HG03095 (cell line): Measurements from ENCODE around the gene GBX2.

Experiments used
- ATAC-seq: cut with Tn5 transposase; IDR thresholded peaks from one replicate; pipeline ENCODE4 v1.9.1; 2021; ENCODE audit warnings: moderate library complexity; ENCODE audit not compliant: unreplicated experiment

Gene GBX2

DNA sequence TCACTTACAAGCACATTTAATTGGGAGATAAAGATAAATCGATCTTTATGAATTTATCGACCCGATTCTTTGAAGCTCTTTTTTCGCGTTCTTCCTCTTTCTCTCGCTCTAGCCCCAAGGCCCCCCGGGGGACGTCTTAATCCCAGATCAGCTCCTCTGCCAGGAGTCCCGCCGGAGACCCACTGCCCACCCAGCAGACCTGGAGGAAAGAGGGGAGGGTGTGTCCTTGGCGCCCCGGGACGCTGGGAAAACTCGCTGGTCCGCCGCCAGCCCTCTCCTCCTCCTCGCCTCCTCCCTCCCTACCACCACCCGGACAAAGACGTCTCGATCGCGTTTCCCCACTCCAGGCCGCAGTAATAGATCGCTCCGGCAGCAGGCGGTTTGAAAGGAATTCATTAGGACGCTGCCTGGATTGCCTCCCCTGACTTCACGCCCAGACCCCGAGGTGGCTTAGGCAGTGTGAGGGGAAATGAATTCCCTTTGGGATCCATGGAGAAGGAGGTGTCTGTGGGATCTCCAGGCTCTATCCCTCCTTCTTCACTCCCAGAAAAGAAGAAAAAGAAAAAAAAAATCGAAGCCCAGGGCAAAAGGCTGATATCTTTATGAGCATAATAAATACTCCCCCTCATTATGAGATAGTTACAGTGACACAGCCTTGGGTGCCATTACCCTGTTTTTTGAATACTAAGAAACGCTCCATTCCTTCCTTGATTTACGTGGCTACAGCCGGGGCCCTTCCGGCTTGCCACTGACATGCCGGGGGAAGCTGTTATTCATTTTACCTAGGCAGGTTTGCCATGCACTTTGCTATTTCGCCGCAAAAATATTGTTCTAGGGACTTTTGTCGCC lies 1.8 kb upstream of the GBX2 start:
- no peak for ATAC-seq

DNA sequence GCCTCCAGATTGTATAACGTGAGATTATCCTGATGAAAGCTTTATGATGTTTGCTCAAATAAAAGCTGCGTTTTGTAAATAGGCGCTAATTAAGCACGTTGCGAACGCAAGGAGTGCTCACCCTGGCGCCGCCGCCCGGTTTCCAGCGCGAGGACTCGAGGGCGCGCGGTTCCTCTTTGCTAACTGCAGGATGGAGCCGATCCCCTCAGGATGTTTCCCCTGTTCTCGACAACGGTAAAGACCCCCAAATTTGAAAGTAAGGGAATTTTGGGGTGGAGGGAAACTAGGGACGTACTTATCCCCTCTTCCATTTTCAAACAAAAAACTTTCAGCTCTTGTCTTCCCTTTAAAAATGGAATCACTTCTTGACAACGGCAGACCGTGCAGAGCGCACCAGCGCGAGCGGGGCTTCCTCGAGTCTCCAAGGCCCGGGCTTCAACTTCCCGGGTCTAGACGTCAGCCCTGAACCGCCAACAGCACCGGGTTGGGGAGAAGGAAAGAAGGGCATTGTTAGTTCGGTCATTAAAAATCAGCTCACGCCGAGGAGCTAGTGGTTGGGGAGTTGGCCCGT lies 1.1 kb upstream of the GBX2 start:
- no peak for ATAC-seq

DNA sequence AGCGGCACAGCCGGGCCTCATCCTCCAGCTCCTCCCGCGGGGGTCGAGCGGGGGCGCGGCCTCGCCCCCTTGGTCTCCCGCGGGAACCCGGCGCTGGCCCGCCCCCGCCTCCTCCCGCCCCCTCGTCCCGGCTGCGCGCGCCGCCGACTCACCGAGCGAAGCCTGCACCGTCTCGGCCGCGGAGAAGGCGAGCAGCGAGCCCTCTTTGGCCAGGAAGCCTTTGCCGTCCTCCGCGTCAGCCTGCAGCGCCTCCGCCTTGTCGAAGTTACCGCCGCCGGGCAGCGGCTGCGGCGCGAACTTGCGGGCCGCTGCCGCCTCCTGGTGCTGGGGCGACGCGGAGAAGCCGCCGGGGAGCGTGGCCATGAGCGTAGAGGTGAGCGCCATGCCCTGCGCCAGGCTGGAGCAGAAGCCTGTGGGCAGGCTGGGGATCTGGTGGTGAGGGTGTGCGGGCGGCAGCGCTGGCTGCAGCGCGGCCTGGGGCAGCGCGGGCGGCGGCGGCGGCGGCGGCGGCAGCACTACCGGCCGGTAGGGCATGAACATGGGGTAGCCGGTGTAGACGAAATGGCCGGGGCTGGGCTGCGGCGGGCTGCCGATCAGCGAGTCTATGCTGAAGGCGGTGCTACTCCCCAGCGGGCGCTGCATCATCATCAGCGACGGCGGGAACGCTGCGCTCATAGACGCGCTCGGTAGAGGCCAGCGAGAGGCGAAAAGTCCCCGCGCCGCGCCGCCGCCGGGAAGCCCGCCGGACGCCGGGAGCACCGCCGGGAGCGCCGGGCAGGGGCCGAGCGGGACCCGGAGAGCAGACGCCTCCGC lies 683 bp downstream of the GBX2 start:
- ATAC-seq, result no peak

- ATAC-seq, result no peak
Observed at GRCh38 chr2:236166796-236167296, 1.3 kb downstream of the GBX2 start.

DNA sequence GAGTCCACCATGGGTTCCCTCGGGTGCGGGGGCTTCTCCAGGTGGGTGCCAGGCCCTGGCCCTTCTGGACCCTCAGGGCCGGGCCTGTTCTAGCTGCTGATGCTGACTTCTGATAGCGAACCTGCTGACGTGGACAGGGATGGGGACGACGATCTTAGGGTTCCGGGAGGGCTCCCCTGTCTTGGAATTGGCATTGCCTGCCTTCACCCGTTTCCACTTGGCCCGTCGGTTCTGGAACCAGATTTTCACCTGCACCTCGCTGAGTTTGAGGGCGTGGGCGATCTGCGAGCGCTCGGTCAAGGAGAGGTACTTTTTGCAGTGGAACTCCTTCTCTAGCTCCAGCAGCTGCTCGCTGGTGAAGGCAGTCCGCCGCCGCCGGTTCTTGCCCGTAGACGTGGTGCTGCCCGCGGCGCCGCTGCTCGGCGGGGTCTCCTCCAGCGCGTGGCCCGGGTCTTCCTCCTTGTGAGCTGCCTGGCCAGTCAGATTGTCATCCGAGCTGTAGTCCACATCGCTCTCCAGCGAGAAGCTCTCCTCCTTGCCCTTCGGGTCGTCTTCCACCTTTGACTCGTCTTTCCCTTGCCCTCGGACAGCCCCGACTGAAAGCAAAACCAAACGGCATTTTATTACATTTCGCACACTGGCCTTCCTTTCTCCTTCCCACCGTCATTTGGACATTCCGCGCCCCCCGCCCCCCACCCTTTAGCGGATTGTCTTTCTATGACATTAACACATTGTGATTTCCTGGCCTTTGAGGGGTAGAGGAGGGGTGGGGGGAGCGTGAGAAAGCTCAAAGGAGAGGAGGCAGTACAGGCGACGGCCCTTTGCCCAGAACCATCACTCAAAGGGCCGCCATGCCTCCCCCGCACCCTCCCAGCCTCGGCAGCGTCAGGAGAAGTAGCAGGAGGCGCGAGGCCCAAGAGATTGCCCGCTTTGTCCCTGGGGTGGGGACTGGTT lies 2.1 kb downstream of the GBX2 start:
- no peak for ATAC-seq

DNA sequence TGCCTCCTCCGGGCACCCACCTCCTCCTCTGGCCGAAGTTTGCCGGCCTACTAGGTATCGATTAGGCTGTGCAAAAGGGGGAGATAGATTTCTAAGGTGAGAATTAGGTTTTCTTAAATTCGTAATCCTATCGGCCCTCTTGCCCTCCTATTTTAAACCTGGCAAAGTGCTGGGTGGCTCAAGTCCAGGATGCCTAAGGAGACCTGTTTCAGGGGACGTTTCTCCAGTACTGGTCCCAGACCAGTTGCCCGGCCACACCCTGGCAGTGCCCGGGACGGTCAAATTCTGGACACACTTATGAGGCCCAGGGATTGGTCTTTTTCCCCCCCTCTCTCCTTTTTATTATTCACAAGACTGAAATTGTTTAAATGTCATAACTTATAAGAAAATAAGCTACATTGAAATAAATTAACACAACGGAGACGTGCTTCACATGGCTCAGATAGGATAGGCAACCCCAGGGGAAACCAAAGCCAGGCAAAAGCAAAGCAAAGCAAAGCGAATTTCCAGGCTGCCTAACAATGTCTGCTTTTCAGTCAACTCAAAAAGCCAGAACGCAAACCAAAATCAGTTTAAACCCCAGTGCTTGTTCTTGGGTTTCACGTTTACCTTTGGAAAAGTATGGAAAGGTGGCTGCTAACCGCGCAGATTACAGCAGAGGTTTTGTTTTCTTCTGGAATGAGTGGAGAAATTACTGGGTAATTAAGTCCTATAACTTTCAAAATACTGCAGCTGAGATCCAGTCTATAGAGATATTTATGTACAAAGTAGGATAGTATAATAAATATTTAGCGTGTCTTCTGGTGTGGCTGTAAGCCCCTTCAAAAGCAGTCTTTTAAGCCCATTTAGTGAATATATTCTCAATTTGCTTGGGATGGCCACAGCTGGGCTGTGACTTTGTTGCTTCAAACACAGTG lies 3.0 kb downstream of the GBX2 start:
- no peak for ATAC-seq

DNA sequence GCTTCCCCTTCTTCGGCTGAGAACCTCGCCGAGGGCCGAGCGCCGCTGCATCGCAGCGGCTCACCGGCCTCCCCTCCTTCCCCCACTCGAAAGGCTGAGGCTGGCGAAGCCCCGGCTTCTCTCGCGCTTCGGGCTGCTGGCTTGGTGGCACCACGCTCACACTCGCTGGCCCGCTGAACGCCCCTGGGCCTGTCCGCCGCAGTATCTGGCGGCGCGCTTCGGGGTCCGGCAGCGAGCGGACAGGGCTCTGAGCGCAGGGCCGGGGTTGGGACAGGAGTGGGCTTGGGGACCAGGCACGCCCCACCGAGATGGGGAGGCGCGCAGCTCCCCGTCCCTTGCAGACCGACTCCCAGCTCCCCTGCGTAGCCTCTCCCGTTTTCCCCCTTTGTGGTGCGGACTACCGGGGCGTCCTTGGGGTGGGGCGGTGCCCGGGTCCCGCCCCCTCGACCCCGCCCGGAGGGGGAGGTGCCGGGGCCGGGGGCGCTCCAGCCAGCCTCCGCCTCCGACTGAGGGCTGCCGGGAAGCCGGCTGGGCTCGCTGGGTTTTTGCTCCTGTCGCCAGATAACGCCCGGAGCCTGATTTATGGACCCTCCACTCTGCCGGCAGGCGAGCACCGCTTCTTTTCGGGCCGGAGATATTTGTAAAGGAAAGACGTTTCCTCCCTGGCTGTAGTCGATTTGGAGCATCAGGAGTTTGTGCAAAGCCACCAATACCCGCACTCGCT lies 3.8 kb downstream of the GBX2 start:
- ATAC-seq, result no peak

GRCh38 chr2:236163471-236164200 lies 4.5 kb downstream of the GBX2 start:
- no peak for ATAC-seq

DNA sequence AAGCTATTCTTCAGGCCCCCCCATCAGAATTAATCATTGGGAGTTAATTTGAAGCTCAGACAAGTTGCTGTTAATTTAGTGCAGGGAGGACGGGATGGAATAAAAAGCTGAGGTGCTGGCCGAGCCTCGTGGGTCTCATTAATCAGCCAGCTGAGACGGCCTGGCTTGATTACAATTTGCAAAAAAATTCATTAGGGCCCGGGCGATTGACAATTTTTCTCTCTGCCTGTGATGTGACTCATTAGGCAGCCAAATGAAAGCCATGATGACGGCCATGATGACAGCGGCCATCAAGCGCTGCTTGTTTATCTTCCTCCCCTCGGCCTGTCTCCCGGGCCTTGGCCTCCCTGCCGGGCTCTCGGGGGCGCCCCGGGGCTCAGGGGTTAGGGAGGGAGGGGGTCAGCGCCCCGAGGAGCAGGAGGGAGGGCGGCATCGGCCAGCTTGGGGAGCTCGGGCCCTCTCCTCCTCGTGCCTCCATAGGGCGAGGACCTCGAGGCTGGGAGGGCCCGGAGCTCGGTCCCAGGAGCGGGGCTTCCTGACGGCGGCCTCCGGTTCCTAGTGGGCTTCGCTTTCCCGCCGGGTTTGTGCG lies 5.2 kb downstream of the GBX2 start:
- no peak for ATAC-seq

GRCh38 chr2:236162031-236162845 lies 5.9 kb downstream of the GBX2 start:
- ATAC-seq, result no peak

DNA sequence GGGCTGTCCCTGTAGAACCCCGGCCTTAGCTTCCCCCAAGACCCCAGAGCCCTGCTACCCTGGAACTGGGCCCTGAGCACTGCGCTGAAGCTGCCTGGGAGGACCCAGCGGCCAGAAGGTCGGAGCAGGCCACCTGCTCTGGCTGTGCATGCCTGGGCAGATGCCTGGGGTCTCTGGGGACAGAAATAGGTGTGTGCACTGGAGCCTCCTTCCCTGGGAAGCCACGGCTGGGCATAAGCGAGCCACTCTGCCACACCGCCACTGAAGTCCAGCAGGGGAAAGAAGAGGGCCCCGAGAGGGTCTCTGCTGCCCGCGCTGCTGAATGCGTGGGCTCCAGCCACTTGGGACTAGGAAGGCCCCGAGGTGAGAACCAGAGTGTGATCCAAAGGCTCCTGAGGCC lies 6.7 kb downstream of the GBX2 start:
- no peak for ATAC-seq

DNA sequence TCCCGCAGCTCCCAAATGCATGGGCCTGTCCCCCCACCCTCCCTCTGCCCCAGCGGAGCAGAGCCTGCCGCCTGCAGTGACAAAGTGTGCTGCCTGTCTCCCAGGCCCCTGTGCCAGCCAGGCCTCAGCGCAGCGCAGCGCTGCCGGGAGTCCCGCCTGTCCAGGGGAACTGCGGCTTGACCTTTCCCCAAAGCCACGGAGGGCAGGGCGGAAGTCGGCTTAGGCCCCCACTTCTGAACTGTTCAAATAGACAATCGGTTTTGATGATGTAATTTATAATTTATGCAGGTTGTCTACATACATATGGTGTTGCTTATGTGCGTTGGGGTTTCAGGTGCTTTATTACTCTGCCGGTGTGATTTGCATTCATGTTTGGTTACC lies 7.1 kb downstream of the GBX2 start:
- no peak for ATAC-seq

GRCh38 chr2:236160366-236161081 lies 7.7 kb downstream of the GBX2 start:
- ATAC-seq, result no peak

- ATAC-seq, result no peak
Observed at GRCh38 chr2:236159778-236160170, 8.4 kb downstream of the GBX2 start.

- ATAC-seq, result no peak
Observed at GRCh38 chr2:236158969-236159777, 9.0 kb downstream of the GBX2 start.
